OCI-LY1 (cell line): ENCODE results near the gene PDGFA.

Experiments used
- EZH2 ChIP-seq: fragments of 200-600 bp; sonication (generic), shearing (Covaris generic); IDR thresholded peaks from 2 replicates; pipeline ENCODE4 v1.8.0; 2017; ENCODE audit warnings: borderline replicate concordance, mixed run types, mild to moderate bottlenecking, antibody characterized with exemption, low read length, moderate library complexity, mixed read lengths
- TF ChIP-seq, protein P1 (sequence below): fragments of 200-600 bp; sonication (generic), shearing (Covaris generic); IDR thresholded peaks from 2 replicates; pipeline ENCODE4 v1.5.1; 2017; ENCODE audit warnings: mild to moderate bottlenecking, antibody characterized with exemption, low read length, moderate library complexity, mixed read lengths

GRCh38 chr7:460374-461116 lies 59.1 kb downstream of the PDGFA start:
- TF ChIP-seq, protein P1, sequence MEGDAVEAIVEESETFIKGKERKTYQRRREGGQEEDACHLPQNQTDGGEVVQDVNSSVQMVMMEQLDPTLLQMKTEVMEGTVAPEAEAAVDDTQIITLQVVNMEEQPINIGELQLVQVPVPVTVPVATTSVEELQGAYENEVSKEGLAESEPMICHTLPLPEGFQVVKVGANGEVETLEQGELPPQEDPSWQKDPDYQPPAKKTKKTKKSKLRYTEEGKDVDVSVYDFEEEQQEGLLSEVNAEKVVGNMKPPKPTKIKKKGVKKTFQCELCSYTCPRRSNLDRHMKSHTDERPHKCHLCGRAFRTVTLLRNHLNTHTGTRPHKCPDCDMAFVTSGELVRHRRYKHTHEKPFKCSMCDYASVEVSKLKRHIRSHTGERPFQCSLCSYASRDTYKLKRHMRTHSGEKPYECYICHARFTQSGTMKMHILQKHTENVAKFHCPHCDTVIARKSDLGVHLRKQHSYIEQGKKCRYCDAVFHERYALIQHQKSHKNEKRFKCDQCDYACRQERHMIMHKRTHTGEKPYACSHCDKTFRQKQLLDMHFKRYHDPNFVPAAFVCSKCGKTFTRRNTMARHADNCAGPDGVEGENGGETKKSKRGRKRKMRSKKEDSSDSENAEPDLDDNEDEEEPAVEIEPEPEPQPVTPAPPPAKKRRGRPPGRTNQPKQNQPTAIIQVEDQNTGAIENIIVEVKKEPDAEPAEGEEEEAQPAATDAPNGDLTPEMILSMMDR, result no peak
- no peak for TF ChIP-seq EZH2
